WTC11 (cell line): ENCODE measurements around the gene CCNJL.

Source experiments
- ZNF121 ChIP-seq: sonication (generic); formaldehyde crosslinking; IDR thresholded peaks from 2 replicates; pipeline ENCODE4 v1.8.0; 2023; ENCODE audit warnings: missing genetic modification reagents
- TF ChIP-seq, protein P1 (sequence below): sonication (generic); formaldehyde crosslinking; IDR thresholded peaks from 2 replicates; pipeline ENCODE4 v1.8.1; 2022; ENCODE audit warnings: mild to moderate bottlenecking, missing genetic modification reagents, moderate library complexity, borderline replicate concordance

- TF ChIP-seq, protein P1, sequence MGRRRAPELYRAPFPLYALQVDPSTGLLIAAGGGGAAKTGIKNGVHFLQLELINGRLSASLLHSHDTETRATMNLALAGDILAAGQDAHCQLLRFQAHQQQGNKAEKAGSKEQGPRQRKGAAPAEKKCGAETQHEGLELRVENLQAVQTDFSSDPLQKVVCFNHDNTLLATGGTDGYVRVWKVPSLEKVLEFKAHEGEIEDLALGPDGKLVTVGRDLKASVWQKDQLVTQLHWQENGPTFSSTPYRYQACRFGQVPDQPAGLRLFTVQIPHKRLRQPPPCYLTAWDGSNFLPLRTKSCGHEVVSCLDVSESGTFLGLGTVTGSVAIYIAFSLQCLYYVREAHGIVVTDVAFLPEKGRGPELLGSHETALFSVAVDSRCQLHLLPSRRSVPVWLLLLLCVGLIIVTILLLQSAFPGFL (CRISPR knock-in tag) = no peak
- no peak for TF ChIP-seq ZNF121 (CRISPR knock-in tag)
Observed at GRCh38 chr5:160291467-160291866, 20.9 kb downstream of the CCNJL start.
